ENCODE measurements around the gene EEF2K.
"Not testable (repeated sequence)": the region's sequence is repeated elsewhere in the genome, so short reads cannot be mapped to it uniquely, and the experiment has no call there.

The EEF2K gene

GRCh38 chr16:22206013-22206841 lies at the start of gene EEF2K:
TSS of gene EEF2K (plus strand) at chr16:22206278. CDS start at chr16:22225730, 19,452 bp downstream.
- peak; percentile 86 for DNase-seq

- DNase-seq = no peak
Observed at GRCh38 chr16:22161401-22161800, 44.7 kb upstream of the EEF2K start.

GRCh38 chr16:22161999-22162655 lies 44.0 kb upstream of the EEF2K start, which contains the start of gene SDR42E2:
TSS of gene SDR42E2 (plus strand) at chr16:22162506. CDS start at chr16:22165583, 3,077 bp downstream.
- peak; percentile 18 for DNase-seq

- no peak for DNase-seq
Observed at GRCh38 chr16:22162656-22163009, 43.4 kb upstream of the EEF2K start.

GRCh38 chr16:22163806-22164205 lies 42.3 kb upstream of the EEF2K start:
- DNase-seq = no peak

- DNase-seq = no peak
Observed at GRCh38 chr16:22164482-22164881, 41.6 kb upstream of the EEF2K start.

- no peak for DNase-seq
Observed at GRCh38 chr16:22165508-22166285, 40.4 kb upstream of the EEF2K start.

- DNase-seq = no peak
Observed at GRCh38 chr16:22171953-22172352, 34.1 kb upstream of the EEF2K start.

GRCh38 chr16:22172642-22173041 lies 33.4 kb upstream of the EEF2K start:
- DNase-seq = not testable (repeated sequence)

- no peak for DNase-seq
Observed at GRCh38 chr16:22174642-22175041, 31.4 kb upstream of the EEF2K start.

- no peak for DNase-seq
Observed at GRCh38 chr16:22177968-22178930, 27.8 kb upstream of the EEF2K start.

- no peak for DNase-seq
Observed at GRCh38 chr16:22181426-22181825, 24.7 kb upstream of the EEF2K start.

- no peak for DNase-seq
Observed at GRCh38 chr16:22181843-22182242, 24.2 kb upstream of the EEF2K start.

- no peak for DNase-seq
Observed at GRCh38 chr16:22183335-22183734, 22.7 kb upstream of the EEF2K start.

- DNase-seq = no peak
Observed at GRCh38 chr16:22183901-22184614, 22.0 kb upstream of the EEF2K start.

GRCh38 chr16:22184615-22184968 lies 21.5 kb upstream of the EEF2K start:
- DNase-seq = no peak

- no peak for DNase-seq
Observed at GRCh38 chr16:22186517-22186916, 19.6 kb upstream of the EEF2K start.

GRCh38 chr16:22188267-22188594 lies 17.8 kb upstream of the EEF2K start:
- no peak for DNase-seq

GRCh38 chr16:22188595-22189442 lies 17.3 kb upstream of the EEF2K start:
- DNase-seq = peak; percentile 76

- peak; percentile 36 for DNase-seq
Observed at GRCh38 chr16:22189473-22190080, 16.5 kb upstream of the EEF2K start.
